Measurements from ENCODE around the gene CENPQ.

- TF ChIP-seq POLR2A (IDR thresholded peaks at IDR 0.05; ENCODE audit: low read length) (no peak), GATA1 (IDR thresholded peaks at IDR 0.05; ENCODE audit: low read depth, low read length) (no peak)
These were observed 41.5 kb downstream of the CENPQ start for GRCh38 chr6:49504666-49505065.
